HepG2 (cell line): ENCODE measurements around the gene PKP3. TPM values are rescaled to one million over a fixed set of nuclear protein-coding genes. Genes with fewer than 3 reads are reported as not detected.

Experiments
- ARNT ChIP-seq: fragments of 450-650 bp; IDR thresholded peaks from 2 replicates; pipeline ENCODE4 v1.6.1; 2017
- GLI4 ChIP-seq: sonication (generic); formaldehyde crosslinking; IDR thresholded peaks from 2 replicates; pipeline ENCODE4 v1.5.1; 2020; ENCODE audit warnings: missing genetic modification reagents, mild to moderate bottlenecking, moderate library complexity, borderline replicate concordance
- HOXA5 ChIP-seq: sonication (generic); formaldehyde crosslinking; IDR thresholded peaks from 2 replicates; pipeline ENCODE4 v1.4.0; 2020; ENCODE audit warnings: missing genetic modification reagents
- JARID2 ChIP-seq: sonication (generic); formaldehyde crosslinking; IDR thresholded peaks from 2 replicates; pipeline ENCODE4 v1.8.1; 2023; ENCODE audit warnings: missing genetic modification reagents, inconsistent platforms; ENCODE audit not compliant: insufficient replicate concordance
- KDM2A ChIP-seq: sonication (generic); formaldehyde crosslinking; IDR thresholded peaks from 2 replicates; pipeline ENCODE4 v1.4.0; 2020; ENCODE audit warnings: low read depth, missing genetic modification reagents, borderline replicate concordance
- MEIS1 ChIP-seq: sonication (generic); formaldehyde crosslinking; IDR thresholded peaks from 2 replicates; pipeline ENCODE4 v1.9.0; 2021; ENCODE audit warnings: mild to moderate bottlenecking, missing genetic modification reagents, moderate library complexity, borderline replicate concordance
- NR0B2 ChIP-seq: sonication (generic); formaldehyde crosslinking; IDR thresholded peaks from 2 replicates; pipeline ENCODE4 v1.4.0; 2020; ENCODE audit warnings: mild to moderate bottlenecking, missing genetic modification reagents
- SMYD3 ChIP-seq: sonication (generic); formaldehyde crosslinking; IDR thresholded peaks from 2 replicates; pipeline ENCODE4 v1.8.1; 2023; ENCODE audit warnings: mild to moderate bottlenecking, missing genetic modification reagents
- SOX5 ChIP-seq: IDR thresholded peaks from 2 replicates; pipeline ENCODE4 v1.6.1; 2016; ENCODE audit warnings: borderline replicate concordance
- SRSF4 ChIP-seq: fragments of 200-400 bp; formaldehyde crosslinking; IDR thresholded peaks from one replicate; pipeline ENCODE4 v1.6.1; 2018; ENCODE audit warnings: mild to moderate bottlenecking, low read depth, low read length, moderate library complexity; ENCODE audit not compliant: poor library complexity, severe bottlenecking
- TOPORS ChIP-seq: sonication (generic); formaldehyde crosslinking; IDR thresholded peaks from 2 replicates; pipeline ENCODE4 v1.8.0; 2023; ENCODE audit warnings: mild to moderate bottlenecking, missing genetic modification reagents
- ZFX ChIP-seq: sonication (generic); formaldehyde crosslinking; IDR thresholded peaks from 2 replicates; pipeline ENCODE4 v1.4.0; 2020; ENCODE audit warnings: mild to moderate bottlenecking, low read depth, missing genetic modification reagents, moderate library complexity
- ZNF160 ChIP-seq: sonication (generic); formaldehyde crosslinking; IDR thresholded peaks from 2 replicates; pipeline ENCODE4 v1.8.0; 2022; ENCODE audit warnings: mild to moderate bottlenecking, inconsistent platforms, missing genetic modification reagents
- ZNF383 ChIP-seq: sonication (generic); formaldehyde crosslinking; IDR thresholded peaks from 2 replicates; pipeline ENCODE4 v1.4.0; 2020; ENCODE audit warnings: missing genetic modification reagents, mild to moderate bottlenecking, borderline replicate concordance
- ZNF44 ChIP-seq: sonication (generic); formaldehyde crosslinking; IDR thresholded peaks from 2 replicates; pipeline ENCODE4 v1.5.1; 2020; ENCODE audit warnings: mild to moderate bottlenecking, missing genetic modification reagents
- ZNF709 ChIP-seq: sonication (generic); formaldehyde crosslinking; IDR thresholded peaks from 2 replicates; pipeline ENCODE4 v1.5.0; 2020; ENCODE audit warnings: mild to moderate bottlenecking, missing genetic modification reagents
- ZNF839 ChIP-seq: sonication (generic); formaldehyde crosslinking; IDR thresholded peaks from 2 replicates; pipeline ENCODE4 v1.4.0; 2020; ENCODE audit warnings: missing genetic modification reagents, mild to moderate bottlenecking, borderline replicate concordance
- polyA plus RNA-seq, 8 experiments: library from polyadenylated mRNA; depleted of rRNA in 3 of 8; stranded (reverse) in 7 of 8; unstranded in 1 of 8; fragments of >200 nt; fragmentation: Illumina TruSeq in 4 of 8; extraction: Trizol in 4 of 8; gene quantifications; 2 replicates each; pipeline versions ENCODE4 v1.2.1 to v1.2.3, GENCODE V29; 2011 to 2016; ENCODE audit warnings: low read depth in 4 of 8, missing spikeins in 1 of 8, mixed read lengths in 1 of 8; ENCODE audit not compliant: insufficient read depth in 1 of 8
- total RNA-seq, 5 experiments: library from RNA; depleted of rRNA; stranded (reverse); fragments of >200 nt; fragmentation: Illumina TruSeq; extraction: Trizol; gene quantifications; 2 replicates each; pipeline ENCODE4 v1.2.3, GENCODE V29; 2016; ENCODE audit warnings: low read depth in 1 of 5
- TF ChIP-seq, protein P1 (sequence below): sonication (generic); formaldehyde crosslinking; IDR thresholded peaks from 2 replicates; pipeline ENCODE4 v1.5.1; 2020; ENCODE audit warnings: mild to moderate bottlenecking, missing genetic modification reagents
- TF ChIP-seq, protein P2 (sequence below): sonication (generic); formaldehyde crosslinking; IDR thresholded peaks from 2 replicates; pipeline ENCODE4 v1.8.1; 2022; ENCODE audit warnings: low read depth, mild to moderate bottlenecking, missing genetic modification reagents
- TF ChIP-seq, protein P3 (sequence below): IDR thresholded peaks from 2 replicates; pipeline ENCODE4 v1.6.1; 2016; ENCODE audit warnings: low read depth, borderline replicate concordance
- TF ChIP-seq, protein P4 (sequence below): sonication (generic); formaldehyde crosslinking; IDR thresholded peaks from 2 replicates; pipeline ENCODE4 v1.5.0; 2020; ENCODE audit warnings: missing genetic modification reagents

The PKP3 gene
- total and polyA plus RNA-seq, 2 of the 13 experiments (the other 11 are each of a cell fraction or from before 2014, with no cell fraction given), result 18.0 to 28.7 TPM

- TF ChIP-seq, protein P1, sequence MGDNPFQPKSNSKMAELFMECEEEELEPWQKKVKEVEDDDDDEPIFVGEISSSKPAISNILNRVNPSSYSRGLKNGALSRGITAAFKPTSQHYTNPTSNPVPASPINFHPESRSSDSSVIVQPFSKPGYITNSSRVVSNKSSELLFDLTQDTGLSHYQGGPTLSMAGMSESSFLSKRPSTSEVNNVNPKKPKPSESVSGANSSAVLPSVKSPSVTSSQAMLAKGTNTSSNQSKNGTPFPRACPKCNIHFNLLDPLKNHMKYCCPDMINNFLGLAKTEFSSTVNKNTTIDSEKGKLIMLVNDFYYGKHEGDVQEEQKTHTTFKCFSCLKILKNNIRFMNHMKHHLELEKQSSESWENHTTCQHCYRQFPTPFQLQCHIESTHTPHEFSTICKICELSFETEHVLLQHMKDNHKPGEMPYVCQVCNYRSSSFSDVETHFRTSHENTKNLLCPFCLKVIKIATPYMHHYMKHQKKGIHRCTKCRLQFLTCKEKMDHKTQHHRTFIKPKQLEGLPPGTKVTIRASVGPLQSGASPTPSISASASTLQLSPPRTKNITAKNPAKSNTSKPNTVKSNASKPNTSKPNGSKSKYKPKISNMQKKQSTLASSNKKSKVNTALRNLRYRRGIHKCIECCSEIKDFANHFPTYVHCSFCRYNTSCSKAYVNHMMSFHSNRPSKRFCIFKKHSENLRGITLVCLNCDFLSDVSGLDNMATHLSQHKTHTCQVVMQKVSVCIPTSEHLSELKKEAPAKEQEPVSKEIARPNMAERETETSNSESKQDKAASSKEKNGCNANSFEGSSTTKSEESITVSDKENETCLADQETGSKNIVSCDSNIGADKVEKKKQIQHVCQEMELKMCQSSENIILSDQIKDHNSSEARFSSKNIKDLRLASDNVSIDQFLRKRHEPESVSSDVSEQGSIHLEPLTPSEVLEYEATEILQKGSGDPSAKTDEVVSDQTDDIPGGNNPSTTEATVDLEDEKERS (CRISPR knock-in tag), result no peak
- TF ChIP-seq ZNF383 (CRISPR knock-in tag) (no peak), SOX5 (CRISPR knock-in tag) (peak; percentile 38; the same call in 1 of the 2 replicates), ZNF160 (CRISPR knock-in tag) (peak; percentile 26; the same call in 1 of the 2 replicates), TOPORS (CRISPR knock-in tag) (peak; percentile 41; the same call in 1 of the 2 replicates), ZNF709 (CRISPR knock-in tag) (peak; percentile 78; the same call in 1 of the 2 replicates), GLI4 (CRISPR knock-in tag) (0 out of 2 replicates have a peak, but pooled peaks have one; percentile 72), NR0B2 (CRISPR knock-in tag) (no peak), ZNF44 (CRISPR knock-in tag) (peak; percentile 47; the same call in 1 of the 2 replicates), ZFX (peak; percentile 92), MEIS1 (CRISPR knock-in tag) (peak; percentile 43; the same call in 1 of the 2 replicates), ARNT (no peak), KDM2A (CRISPR knock-in tag) (peak; percentile 93), ZNF839 (no peak), SRSF4 (no peak), JARID2 (CRISPR knock-in tag) (no peak), SMYD3 (CRISPR knock-in tag) (peak; percentile 81), HOXA5 (CRISPR knock-in tag) (peak; percentile 67; the same call in 1 of the 2 replicates)
- TF ChIP-seq, protein P2, sequence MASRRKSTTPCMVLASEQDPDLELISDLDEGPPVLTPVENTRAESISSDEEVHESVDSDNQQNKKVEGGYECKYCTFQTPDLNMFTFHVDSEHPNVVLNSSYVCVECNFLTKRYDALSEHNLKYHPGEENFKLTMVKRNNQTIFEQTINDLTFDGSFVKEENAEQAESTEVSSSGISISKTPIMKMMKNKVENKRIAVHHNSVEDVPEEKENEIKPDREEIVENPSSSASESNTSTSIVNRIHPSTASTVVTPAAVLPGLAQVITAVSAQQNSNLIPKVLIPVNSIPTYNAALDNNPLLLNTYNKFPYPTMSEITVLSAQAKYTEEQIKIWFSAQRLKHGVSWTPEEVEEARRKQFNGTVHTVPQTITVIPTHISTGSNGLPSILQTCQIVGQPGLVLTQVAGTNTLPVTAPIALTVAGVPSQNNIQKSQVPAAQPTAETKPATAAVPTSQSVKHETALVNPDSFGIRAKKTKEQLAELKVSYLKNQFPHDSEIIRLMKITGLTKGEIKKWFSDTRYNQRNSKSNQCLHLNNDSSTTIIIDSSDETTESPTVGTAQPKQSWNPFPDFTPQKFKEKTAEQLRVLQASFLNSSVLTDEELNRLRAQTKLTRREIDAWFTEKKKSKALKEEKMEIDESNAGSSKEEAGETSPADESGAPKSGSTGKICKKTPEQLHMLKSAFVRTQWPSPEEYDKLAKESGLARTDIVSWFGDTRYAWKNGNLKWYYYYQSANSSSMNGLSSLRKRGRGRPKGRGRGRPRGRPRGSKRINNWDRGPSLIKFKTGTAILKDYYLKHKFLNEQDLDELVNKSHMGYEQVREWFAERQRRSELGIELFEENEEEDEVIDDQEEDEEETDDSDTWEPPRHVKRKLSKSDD (CRISPR knock-in tag), result peak; percentile 67; the same call in 1 of the 2 replicates
- TF ChIP-seq, protein P3, sequence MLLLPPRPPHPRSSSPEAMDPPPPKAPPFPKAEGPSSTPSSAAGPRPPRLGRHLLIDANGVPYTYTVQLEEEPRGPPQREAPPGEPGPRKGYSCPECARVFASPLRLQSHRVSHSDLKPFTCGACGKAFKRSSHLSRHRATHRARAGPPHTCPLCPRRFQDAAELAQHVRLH (CRISPR knock-in tag), result peak; percentile 89
- TF ChIP-seq, protein P4, sequence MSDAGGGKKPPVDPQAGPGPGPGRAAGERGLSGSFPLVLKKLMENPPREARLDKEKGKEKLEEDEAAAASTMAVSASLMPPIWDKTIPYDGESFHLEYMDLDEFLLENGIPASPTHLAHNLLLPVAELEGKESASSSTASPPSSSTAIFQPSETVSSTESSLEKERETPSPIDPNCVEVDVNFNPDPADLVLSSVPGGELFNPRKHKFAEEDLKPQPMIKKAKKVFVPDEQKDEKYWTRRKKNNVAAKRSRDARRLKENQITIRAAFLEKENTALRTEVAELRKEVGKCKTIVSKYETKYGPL (CRISPR knock-in tag), result no peak
Measured at GRCh38 chr11:447923-448731, 54.1 kb downstream of the PKP3 start (continued).
